Measurements from ENCODE around the gene ARHGAP24.
A peak's percentile ranks its signal among the peaks of the same experiment; 100 is the strongest.

Gene ARHGAP24

GRCh38 chr4:85963231-85963630 lies 488.3 kb downstream of the ARHGAP24 start:
- TF ChIP-seq CTCF (IDR thresholded peaks at IDR 0.05): no peak

DNA sequence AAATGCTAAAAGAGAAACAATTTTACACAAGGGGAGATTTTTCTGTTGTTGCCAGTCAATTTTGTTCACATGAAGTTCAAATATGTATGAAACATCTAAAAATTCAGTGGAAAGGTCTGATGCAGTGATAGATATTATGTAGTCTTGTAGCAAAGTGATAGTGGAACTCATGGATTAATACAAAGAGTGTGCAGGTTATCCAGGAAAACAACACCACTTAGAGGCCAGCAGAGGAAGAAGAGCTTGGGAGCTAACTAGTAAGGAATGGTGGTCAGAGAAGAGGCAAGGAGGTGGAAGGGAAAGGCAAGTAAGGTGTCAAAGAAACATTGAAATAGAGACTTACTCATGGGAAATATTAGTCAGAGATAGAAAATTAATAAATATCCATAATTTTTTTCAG lies 489.3 kb downstream of the ARHGAP24 start:
- peak; percentile 42; the same call in 1 of the 2 replicates for TF ChIP-seq CTCF (IDR thresholded peaks at IDR 0.05)

DNA sequence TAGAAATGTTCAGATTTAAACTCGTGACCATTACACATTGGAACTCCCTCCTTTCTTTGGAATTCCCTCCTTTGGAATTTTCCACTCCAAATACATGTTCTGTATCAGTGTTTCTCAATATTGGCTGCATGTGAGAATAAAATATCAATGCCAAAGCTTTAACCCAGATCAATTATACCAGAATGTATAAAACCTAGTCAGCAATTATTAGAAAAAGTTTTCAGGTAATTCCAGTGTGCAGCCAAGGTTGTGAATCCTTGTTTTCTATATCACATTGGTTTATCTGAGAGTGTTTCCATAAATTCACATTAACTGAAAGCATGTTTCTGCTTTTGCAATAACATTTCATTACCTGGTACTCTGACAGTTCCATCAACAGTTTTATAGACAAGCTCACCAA lies 490.6 kb downstream of the ARHGAP24 start:
- no peak for TF ChIP-seq CTCF (IDR thresholded peaks at IDR 0.05)

DNA sequence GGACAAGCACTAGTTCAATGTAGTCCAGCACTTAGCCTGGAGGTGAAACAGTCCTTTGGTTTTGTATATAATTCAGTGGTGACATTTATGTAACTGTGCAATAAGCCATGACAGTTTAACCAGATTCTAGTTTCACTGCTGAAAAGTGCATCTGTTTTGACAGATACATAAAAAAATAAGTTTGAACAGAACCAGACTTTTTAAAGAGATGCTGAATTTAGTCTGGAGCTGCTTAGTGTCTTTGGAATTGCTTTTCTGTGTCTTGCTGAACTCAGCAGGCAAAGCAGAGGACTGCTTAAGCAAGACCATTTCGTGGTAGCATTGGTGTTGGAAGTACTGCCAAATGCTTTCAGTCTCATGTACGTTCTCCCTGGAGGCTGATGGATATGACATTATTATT lies 491.4 kb downstream of the ARHGAP24 start:
- no peak for TF ChIP-seq CTCF (IDR thresholded peaks at IDR 0.05)

- TF ChIP-seq CTCF (IDR thresholded peaks at IDR 0.05): no peak
These were observed 492.9 kb downstream of the ARHGAP24 start for GRCh38 chr4:85967872-85968271.

- TF ChIP-seq CTCF (IDR thresholded peaks at IDR 0.05): peak; percentile 65
These were observed 494.2 kb downstream of the ARHGAP24 start for GRCh38 chr4:85968945-85969819.

DNA sequence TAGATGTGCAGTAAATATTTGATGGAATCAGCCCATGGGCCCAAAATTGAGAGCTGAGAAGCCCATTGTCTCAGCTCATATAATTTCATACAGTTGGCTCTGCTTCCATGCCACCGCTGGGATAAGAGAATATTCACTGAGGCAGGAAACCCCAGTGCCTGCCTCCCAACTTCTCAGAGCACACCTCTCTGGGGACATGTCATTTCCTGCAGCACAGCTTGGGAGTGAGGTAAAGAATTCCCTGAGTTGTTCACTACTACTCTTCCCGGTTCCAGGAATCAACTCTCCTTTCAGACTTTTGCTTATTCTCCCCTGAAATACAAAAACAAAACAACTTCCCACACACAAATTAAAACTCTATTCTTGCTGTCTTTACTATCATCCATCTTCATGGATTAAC lies 495.6 kb downstream of the ARHGAP24 start:
- TF ChIP-seq CTCF (IDR thresholded peaks at IDR 0.05): no peak

Measured in LNCAP (cell line).